GM18909 (cell line): ENCODE data around the gene TMEM19.
"Not testable (repeated sequence)": the region's sequence is repeated elsewhere in the genome, so short reads cannot be mapped to it uniquely, and the experiment has no call there.

Source experiments
- ATAC-seq: cut with Tn5 transposase; IDR thresholded peaks from one replicate; pipeline ENCODE4 v1.9.1; 2021; ENCODE audit warnings: mild to moderate bottlenecking; ENCODE audit not compliant: unreplicated experiment, poor library complexity

The TMEM19 gene

DNA sequence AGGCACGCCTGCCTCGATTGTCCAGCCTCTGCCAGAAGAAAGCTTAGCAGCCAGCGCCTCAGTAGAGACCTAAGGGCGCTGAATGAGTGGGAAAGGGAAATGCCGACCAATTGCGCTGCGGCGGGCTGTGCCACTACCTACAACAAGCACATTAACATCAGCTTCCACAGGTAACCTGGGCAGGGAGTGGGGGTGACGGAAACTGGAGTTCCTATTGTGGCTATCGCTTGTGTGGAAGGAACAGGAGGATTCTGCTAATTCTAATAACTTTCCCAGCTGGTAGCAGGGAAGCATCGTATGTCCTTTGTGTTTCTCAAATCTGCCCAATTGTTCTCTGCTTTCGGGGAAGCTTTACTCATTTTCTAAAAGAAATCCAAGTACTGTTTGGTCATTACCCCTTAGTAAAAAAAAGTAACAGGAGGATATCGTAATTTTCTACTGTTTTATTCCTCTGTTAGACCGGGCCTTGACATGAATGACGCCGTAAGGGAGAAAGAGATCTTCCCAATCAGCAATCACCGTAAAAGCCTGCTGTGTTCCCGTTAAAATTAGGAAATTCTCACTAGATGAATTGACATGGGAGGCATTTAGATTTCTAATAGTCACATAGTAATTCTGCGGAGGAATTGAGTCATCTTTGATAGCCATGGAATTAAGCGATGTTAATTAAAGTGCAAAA, 21.3 kb upstream of the TMEM19 start:
- ATAC-seq = peak; percentile 21

GRCh38 chr12:71665090-71665463, 20.8 kb upstream of the TMEM19 start:
- ATAC-seq = no peak

DNA sequence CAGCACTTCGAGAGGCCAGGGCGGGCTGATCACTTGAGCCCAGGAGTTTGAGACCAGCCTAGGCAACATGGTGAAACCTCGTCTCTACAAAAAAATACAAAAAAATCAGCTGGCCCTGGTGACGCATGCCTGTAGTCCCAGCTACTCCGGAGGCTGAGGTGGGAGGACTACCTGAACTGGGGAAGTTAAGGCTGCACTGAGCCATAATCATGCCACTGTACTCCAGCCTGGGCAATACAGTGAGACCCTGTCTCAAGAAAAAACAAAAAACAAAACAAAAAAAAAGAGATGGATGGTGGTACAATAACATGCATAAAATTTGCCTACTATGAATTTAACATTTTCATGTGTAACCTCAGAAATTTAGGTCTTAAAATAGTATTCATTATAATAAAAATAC, 19.6 kb upstream of the TMEM19 start:
- ATAC-seq = no peak

- no peak for ATAC-seq
Measured at GRCh38 chr12:71671311-71671710, 14.6 kb upstream of the TMEM19 start.

GRCh38 chr12:71671816-71672215, 14.1 kb upstream of the TMEM19 start:
- no peak for ATAC-seq

GRCh38 chr12:71682466-71682865, 3.4 kb upstream of the TMEM19 start:
- ATAC-seq = no peak

DNA sequence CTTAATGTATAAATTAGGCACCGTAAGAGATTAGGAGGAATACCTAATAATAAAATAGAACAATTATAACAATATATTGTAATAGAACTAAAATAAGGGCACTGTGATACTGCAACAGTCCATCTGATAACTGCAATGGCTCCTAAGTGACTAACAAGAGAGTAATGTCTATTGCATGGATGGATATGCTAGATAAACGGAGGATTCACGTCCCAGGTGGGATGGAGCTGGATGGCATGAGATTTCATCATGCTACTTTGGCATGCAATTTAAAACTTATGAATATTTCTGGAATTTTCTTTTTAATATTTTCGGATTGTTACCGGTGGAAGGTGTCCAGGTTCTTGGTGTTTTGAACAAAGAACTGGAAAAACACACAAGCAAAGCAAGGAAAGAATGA, 2.2 kb upstream of the TMEM19 start:
- ATAC-seq = no peak

DNA sequence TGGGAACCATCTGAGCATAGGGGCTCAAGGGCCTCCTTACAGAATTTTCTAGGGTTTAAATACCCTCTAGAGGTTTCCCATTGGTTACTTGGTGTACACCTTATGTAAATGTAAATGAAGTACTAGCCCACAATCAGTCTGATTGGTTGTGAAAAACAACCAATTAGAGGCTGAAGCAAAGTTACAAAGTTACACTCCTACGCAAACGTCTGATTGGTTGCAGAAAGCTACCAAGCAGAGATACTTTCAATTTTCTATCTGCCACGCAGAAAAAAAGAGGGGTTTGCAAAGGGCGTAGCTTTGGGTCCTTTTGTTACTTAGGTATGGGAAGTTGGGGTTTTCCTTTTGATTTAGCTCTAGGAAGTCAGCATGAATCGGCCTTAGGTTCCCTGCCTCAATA, 1.8 kb upstream of the TMEM19 start:
- ATAC-seq = no peak

GRCh38 chr12:71685312-71685906, 473 bp upstream of the TMEM19 start:
- ATAC-seq = no peak

DNA sequence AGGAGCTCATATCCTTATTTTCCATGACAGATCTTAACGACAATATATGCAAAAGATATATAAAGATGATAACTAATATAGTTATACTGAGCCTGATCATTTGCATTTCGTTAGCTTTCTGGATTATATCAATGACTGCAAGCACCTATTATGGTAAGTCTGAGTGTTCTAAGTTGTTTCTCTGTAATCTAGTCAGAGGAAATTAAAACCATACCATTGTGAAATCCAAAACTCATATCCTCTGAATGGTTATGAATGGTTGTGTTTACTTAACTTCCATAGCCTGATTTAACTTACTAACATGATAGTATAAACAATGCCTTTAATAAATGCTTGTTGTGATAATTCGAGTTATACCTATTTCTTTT, 760 bp downstream of the TMEM19 start:
- ATAC-seq = no peak

GRCh38 chr12:71687172-71687571, 1.3 kb downstream of the TMEM19 start:
- ATAC-seq = not testable (repeated sequence)

GRCh38 chr12:71688961-71689570, 3.2 kb downstream of the TMEM19 start:
- no peak for ATAC-seq

DNA sequence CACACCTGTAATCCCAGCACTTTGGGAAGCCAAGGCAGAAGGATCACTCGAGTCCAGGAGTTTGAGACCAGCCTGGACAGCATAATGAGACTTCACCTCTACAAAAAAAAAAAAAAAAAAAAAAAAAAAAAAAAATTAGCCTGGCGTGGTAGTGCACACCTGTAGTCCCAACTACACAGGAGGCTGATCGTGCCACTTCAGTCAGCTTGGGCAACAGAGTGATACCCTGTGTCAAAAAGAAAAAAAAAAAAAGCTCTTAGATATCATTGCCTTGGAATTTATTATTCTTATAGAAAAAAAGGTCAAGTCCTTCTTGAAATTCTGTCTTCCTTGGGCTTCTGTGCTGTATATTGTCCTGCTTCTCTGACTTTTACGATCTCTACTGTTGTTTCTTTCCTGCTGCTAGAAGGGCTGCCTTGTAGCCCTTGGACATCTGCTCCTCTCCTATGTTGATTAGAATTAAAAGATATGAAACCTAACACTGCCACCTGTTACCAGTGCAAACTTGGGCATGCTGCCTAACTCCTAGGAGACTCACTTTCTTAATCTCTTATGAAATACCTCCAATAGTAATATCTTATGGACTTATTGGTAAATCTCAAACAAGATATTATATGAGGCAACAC, 5.7 kb downstream of the TMEM19 start:
- no peak for ATAC-seq

DNA sequence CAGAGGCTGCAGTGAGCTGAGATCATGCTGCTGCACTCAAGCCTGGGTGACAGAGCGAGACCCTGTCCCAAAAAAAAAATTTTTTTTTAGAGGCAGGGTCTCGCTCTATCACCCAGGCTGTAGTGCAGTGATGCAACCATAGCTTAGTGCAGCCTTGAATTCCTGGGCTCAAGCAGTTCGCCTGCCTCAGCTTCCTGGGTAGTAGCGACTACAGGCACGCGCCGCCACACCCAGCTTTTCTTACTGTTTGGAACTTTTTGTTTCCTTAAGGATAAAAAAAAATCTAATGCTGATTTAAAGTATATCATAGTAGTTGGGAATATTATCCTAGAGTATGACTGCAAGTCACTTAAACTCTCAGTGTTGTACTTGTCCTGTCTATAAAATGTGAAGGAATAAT, 7.2 kb downstream of the TMEM19 start:
- no peak for ATAC-seq

DNA sequence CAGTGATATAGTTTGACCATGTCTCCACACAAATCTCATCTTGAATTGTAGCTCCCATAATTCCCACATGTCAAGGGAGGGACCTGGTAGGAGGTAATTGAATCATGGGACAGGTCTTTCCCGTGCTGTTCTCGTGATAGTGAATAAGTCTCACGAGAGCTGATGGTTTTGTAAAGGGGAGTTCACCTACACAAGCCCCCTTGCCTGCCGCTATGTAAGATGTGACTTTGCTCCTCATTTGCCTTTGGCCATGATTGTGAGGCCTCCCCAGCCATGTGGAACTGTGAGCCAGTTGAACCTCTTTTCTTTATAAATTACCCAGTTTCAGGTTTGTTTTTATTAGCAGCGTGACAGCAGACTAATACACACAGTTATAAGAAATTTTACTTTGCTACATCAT, 7.8 kb downstream of the TMEM19 start:
- peak; percentile 18 for ATAC-seq

DNA sequence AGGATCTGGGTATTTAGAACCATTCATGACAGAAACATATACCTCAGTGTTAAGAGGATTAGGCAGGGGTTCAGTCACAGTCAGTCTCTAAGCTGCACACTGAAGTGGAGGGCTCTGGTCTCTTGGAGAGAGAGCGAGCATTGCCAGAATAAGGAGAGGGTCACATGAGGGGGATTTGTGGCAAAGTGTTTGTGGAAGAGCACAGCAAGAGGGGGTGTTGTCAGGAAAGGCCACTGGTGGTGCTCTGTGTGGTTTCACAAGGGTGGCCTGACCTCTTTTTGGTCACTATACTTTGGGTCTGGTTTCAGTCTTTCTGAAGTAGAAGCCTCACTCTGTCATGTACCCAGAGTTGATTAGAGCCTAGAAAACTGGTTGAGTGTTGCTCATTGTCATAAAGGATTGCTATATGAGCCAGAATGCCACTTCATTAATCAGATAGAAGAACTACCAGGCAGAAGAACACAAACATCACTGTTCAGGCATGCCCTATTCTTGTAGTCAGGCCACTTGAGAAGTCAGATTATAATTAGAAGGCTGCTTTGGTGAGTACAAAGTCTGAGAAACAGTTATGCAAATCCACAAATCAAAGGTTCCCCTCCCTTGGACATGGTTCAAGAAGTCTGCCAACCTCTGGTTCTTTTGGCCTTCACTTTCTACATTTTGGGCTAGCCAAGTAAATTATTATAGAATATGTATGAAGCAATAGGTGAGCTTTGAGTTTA, 8.4 kb downstream of the TMEM19 start:
- peak; percentile 90 for ATAC-seq

DNA sequence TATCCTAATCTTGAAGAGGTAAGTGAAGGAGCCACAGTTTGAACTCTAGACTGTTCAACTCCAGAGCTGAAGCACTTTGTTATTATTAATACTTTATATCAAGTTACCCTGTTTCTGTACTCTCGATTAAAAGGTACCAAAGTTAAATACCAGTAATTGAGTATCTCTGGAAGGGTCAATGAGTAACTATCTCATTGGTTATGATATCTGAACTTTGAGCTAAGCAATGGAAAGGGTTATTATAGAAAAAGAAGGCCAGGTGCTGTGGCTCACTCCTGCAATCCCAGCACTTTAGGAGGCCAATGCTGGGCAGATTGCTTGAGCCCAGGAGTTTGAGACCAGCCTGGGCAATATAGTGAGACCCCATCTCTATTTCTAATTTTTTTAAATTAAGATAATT, 9.9 kb downstream of the TMEM19 start:
- ATAC-seq = no peak

GRCh38 chr12:71702181-71702580, 16.3 kb downstream of the TMEM19 start:
- not testable (repeated sequence) for ATAC-seq

- ATAC-seq = no peak
Measured at GRCh38 chr12:71702590-71702989, 16.7 kb downstream of the TMEM19 start.

GRCh38 chr12:71703206-71703605, 17.3 kb downstream of the TMEM19 start:
- ATAC-seq = no peak

GRCh38 chr12:71704920-71705319, 19.0 kb downstream of the TMEM19 start:
- no peak for ATAC-seq
